ENCODE measurements around the gene KCTD5. TPM values are rescaled to one million over a fixed set of nuclear protein-coding genes. Genes with fewer than 3 reads are reported as not detected.

KCTD5 gene
- total and polyA plus RNA-seq, 2 experiments from 2014 or later, result 19.7 to 31.8 TPM

DNA sequence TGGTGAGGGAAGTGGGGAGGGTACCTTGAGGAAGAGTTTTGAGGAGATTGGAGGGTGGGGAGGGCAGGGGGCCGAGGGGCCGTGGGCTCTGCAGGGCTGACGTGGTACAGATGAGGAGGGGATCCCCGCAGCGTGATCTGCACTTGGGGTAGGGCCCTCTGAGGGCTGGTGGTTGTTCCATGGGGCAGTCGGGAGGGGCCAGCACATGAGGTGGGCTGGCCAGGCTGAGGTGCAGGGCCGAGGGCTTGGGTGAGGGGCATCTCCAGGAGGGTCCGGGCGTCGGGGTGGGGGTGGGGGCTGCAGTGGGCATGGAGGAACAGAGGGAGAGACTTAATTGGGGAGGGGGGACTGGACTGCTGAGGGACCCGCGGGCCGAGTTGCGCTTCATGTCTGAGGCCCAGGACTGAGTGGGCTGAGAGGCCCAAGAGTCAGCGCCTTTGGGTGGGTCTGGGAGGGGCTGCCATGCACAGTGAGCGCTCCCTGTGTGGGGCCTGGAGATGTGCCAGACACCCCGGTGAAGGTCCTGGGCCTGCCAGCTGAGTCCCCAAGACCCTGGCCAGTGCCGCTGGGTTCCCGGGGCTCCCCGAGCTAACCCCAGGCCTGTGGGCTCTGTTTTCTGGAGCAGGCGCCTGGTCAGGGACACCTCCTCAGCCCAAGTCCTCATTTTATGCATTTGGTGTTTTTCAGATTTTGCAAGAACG, 24.4 kb downstream of the KCTD5 start:
- Histone ChIP-seq H3K4me3 (no peak overlapping the region), H2AFZ (no peak overlapping the region), H3K4me2 (no peak overlapping the region), H3K27me3 (ENCODE audit: insufficient read depth) (no peaks in the 10 kb centered on the region), H3K4me1 (ENCODE audit: insufficient read depth) (no peaks in the 10 kb centered on the region), H3K36me3 (ENCODE audit: insufficient read depth) (0 out of 2 replicates have a peak, but pooled peaks cover 5% of the 10 kb centered on the region), H3F3A (replicated peaks; ENCODE audit: low read depth) (no peaks in the 10 kb centered on the region; the same call in 1 of the 2 replicates), H3K27ac (ENCODE audit: low read depth) (no peak overlapping the region), H3K9me2 (ENCODE audit: insufficient read depth) (no peaks in the 10 kb centered on the region), H3K79me2 (replicated peaks; ENCODE audit: insufficient read depth) (no peaks in the 10 kb centered on the region), H4K20me1 (replicated peaks; ENCODE audit: insufficient read depth) (no peaks in the 10 kb centered on the region; the same call in 1 of the 2 replicates)
- ATAC-seq (no peak), DNase-seq (ENCODE audit: low spot score) (no peak)
- Mint-ChIP-seq H3K27ac (no peak overlapping the region), H3K4me3 (no peak overlapping the region), H3K9me3 (no peaks in the 10 kb centered on the region), H3K4me1 (no peaks in the 10 kb centered on the region), H3K27me3 (ENCODE audit: insufficient read depth, low read depth, poor library complexity) (peaks cover 5% of the 10 kb centered on the region), H3K36me3 (ENCODE audit: low read depth) (peaks cover 12% of the 10 kb centered on the region; the same call in 2 of the 3 replicates)
- no peak for TF ChIP-seq EZH2phosphoT487 (IDR thresholded peaks at IDR 0.05; ENCODE audit: unreplicated experiment)
- TF ChIP-seq JUNB (IDR thresholded peaks at IDR 0.05; ENCODE audit: unreplicated experiment), result no peak
- TF ChIP-seq ZNF331 (CRISPR knock-in tag; IDR thresholded peaks at IDR 0.05; ENCODE audit: low read depth), result no peak
- no peak for TF ChIP-seq CREB1 (CRISPR knock-in tag; IDR thresholded peaks at IDR 0.05; ENCODE audit: low read depth)
- TF ChIP-seq NANOG (IDR thresholded peaks at IDR 0.05; ENCODE audit: borderline replicate concordance), result no peak
- TF ChIP-seq ETS1 (IDR thresholded peaks at IDR 0.05), result no peak
- TF ChIP-seq, protein P1, sequence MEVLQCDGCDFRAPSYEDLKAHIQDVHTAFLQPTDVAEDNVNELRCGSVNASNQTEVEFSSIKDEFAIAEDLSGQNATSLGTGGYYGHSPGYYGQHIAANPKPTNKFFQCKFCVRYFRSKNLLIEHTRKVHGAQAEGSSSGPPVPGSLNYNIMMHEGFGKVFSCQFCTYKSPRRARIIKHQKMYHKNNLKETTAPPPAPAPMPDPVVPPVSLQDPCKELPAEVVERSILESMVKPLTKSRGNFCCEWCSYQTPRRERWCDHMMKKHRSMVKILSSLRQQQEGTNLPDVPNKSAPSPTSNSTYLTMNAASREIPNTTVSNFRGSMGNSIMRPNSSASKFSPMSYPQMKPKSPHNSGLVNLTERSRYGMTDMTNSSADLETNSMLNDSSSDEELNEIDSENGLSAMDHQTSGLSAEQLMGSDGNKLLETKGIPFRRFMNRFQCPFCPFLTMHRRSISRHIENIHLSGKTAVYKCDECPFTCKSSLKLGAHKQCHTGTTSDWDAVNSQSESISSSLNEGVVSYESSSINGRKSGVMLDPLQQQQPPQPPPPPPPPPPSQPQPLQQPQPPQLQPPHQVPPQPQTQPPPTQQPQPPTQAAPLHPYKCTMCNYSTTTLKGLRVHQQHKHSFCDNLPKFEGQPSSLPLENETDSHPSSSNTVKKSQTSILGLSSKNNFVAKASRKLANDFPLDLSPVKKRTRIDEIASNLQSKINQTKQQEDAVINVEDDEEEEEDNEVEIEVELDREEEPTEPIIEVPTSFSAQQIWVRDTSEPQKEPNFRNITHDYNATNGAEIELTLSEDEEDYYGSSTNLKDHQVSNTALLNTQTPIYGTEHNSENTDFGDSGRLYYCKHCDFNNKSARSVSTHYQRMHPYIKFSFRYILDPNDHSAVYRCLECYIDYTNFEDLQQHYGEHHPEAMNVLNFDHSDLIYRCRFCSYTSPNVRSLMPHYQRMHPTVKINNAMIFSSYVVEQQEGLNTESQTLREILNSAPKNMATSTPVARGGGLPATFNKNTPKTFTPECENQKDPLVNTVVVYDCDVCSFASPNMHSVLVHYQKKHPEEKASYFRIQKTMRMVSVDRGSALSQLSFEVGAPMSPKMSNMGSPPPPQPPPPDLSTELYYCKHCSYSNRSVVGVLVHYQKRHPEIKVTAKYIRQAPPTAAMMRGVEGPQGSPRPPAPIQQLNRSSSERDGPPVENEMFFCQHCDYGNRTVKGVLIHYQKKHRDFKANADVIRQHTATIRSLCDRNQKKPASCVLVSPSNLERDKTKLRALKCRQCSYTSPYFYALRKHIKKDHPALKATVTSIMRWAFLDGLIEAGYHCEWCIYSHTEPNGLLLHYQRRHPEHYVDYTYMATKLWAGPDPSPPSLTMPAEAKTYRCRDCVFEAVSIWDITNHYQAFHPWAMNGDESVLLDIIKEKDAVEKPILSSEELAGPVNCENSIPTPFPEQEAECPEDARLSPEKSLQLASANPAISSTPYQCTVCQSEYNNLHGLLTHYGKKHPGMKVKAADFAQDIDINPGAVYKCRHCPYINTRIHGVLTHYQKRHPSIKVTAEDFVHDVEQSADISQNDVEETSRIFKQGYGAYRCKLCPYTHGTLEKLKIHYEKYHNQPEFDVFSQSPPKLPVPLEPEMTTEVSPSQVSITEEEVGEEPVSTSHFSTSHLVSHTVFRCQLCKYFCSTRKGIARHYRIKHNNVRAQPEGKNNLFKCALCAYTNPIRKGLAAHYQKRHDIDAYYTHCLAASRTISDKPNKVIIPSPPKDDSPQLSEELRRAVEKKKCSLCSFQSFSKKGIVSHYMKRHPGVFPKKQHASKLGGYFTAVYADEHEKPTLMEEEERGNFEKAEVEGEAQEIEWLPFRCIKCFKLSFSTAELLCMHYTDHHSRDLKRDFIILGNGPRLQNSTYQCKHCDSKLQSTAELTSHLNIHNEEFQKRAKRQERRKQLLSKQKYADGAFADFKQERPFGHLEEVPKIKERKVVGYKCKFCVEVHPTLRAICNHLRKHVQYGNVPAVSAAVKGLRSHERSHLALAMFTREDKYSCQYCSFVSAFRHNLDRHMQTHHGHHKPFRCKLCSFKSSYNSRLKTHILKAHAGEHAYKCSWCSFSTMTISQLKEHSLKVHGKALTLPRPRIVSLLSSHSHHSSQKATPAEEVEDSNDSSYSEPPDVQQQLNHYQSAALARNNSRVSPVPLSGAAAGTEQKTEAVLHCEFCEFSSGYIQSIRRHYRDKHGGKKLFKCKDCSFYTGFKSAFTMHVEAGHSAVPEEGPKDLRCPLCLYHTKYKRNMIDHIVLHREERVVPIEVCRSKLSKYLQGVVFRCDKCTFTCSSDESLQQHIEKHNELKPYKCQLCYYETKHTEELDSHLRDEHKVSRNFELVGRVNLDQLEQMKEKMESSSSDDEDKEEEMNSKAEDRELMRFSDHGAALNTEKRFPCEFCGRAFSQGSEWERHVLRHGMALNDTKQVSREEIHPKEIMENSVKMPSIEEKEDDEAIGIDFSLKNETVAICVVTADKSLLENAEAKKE (CRISPR knock-in tag; IDR thresholded peaks at IDR 0.05), result no peak
- TF ChIP-seq ZNF114 (CRISPR knock-in tag; IDR thresholded peaks at IDR 0.05), result no peak
- TF ChIP-seq EZH2 (IDR thresholded peaks at IDR 0.05; ENCODE audit: low read depth, unreplicated experiment), result no peak
- TF ChIP-seq, protein P2, sequence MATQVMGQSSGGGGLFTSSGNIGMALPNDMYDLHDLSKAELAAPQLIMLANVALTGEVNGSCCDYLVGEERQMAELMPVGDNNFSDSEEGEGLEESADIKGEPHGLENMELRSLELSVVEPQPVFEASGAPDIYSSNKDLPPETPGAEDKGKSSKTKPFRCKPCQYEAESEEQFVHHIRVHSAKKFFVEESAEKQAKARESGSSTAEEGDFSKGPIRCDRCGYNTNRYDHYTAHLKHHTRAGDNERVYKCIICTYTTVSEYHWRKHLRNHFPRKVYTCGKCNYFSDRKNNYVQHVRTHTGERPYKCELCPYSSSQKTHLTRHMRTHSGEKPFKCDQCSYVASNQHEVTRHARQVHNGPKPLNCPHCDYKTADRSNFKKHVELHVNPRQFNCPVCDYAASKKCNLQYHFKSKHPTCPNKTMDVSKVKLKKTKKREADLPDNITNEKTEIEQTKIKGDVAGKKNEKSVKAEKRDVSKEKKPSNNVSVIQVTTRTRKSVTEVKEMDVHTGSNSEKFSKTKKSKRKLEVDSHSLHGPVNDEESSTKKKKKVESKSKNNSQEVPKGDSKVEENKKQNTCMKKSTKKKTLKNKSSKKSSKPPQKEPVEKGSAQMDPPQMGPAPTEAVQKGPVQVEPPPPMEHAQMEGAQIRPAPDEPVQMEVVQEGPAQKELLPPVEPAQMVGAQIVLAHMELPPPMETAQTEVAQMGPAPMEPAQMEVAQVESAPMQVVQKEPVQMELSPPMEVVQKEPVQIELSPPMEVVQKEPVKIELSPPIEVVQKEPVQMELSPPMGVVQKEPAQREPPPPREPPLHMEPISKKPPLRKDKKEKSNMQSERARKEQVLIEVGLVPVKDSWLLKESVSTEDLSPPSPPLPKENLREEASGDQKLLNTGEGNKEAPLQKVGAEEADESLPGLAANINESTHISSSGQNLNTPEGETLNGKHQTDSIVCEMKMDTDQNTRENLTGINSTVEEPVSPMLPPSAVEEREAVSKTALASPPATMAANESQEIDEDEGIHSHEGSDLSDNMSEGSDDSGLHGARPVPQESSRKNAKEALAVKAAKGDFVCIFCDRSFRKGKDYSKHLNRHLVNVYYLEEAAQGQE (IDR thresholded peaks at IDR 0.05; ENCODE audit: unreplicated experiment), result no peak
- TF ChIP-seq STAT1 (IDR thresholded peaks at IDR 0.05; ENCODE audit: unreplicated experiment), result no peak
- no peak for TF ChIP-seq CTCF (conservative IDR thresholded peaks at IDR 0.05; ENCODE audit: low read depth in 2 of 2)
- no peak for TF ChIP-seq POLR2AphosphoS5 (IDR thresholded peaks at IDR 0.05; ENCODE audit: low read depth)

All from GM23338 (cell line).